H9 (cell line): ENCODE measurements around the gene PEX26. TPM values are rescaled to one million over a fixed set of nuclear protein-coding genes. Genes with fewer than 3 reads are reported as not detected.

ENCODE experiments used
- DNase-seq: peaks from one replicate; pipeline ENCODE4 v3.0.0-alpha.2; 2017
- H2AFZ ChIP-seq: one replicate; pipeline ENCODE4 v1.6.1; 2013; ENCODE audit warnings: mild to moderate bottlenecking, low read length, control low read depth, moderate library complexity
- H2AK5ac ChIP-seq: 2 replicates; pipeline ENCODE4 v1.6.1; 2013; ENCODE audit warnings: low read length, control low read depth, mixed read lengths; ENCODE audit not compliant: insufficient read length
- H2BK120ac ChIP-seq: one replicate; pipeline ENCODE4 v1.6.1; 2013; ENCODE audit warnings: low read depth, mild to moderate bottlenecking, low read length, control low read depth, inconsistent platforms; ENCODE audit not compliant: poor library complexity, severe bottlenecking
- H2BK12ac ChIP-seq: 2 replicates; pipeline ENCODE4 v1.6.1; 2013; ENCODE audit warnings: low read length, control low read depth, mixed read lengths, low read depth; ENCODE audit not compliant: insufficient read length
- H2BK15ac ChIP-seq: 2 replicates; pipeline ENCODE4 v1.6.1; 2013; ENCODE audit warnings: low read depth, low read length, control low read depth
- H2BK20ac ChIP-seq: one replicate; pipeline ENCODE4 v1.6.1; 2013; ENCODE audit warnings: low read depth, mild to moderate bottlenecking, low read length, control low read depth, inconsistent platforms; ENCODE audit not compliant: poor library complexity, severe bottlenecking
- H2BK5ac ChIP-seq: 2 replicates; pipeline ENCODE4 v1.6.1; 2013; ENCODE audit warnings: low read length, control low read depth, mixed read lengths; ENCODE audit not compliant: insufficient read length
- H3K14ac ChIP-seq: 2 replicates; pipeline ENCODE4 v1.6.1; 2013; ENCODE audit warnings: low read length, control low read depth; ENCODE audit not compliant: insufficient read depth
- H3K18ac ChIP-seq: 2 replicates; pipeline ENCODE4 v1.6.1; 2013; ENCODE audit warnings: low read depth, mild to moderate bottlenecking, mixed read lengths, low read length, control low read depth; ENCODE audit not compliant: insufficient read length
- H3K23ac ChIP-seq: 2 replicates; pipeline ENCODE4 v1.6.1; 2013; ENCODE audit warnings: low read length, control low read depth, mixed read lengths, low read depth; ENCODE audit not compliant: insufficient read length
- H3K23me2 ChIP-seq: 2 replicates; pipeline ENCODE4 v1.6.1; 2013; ENCODE audit warnings: low read depth, mild to moderate bottlenecking, mixed read lengths, low read length, control low read depth; ENCODE audit not compliant: insufficient read length, poor library complexity, severe bottlenecking
- H3K27ac ChIP-seq: 2 replicates; pipeline ENCODE4 v1.5.1; 2013; ENCODE audit warnings: low read length, control low read depth, mixed read lengths, low read depth; ENCODE audit not compliant: insufficient read length
- H3K27me3 ChIP-seq: 2 replicates; pipeline ENCODE4 v1.6.1; 2013; ENCODE audit warnings: low read length, control low read depth, inconsistent platforms; ENCODE audit not compliant: insufficient read depth
- H3K4ac ChIP-seq: 2 replicates; pipeline ENCODE4 v1.6.1; 2013; ENCODE audit warnings: low read depth, mild to moderate bottlenecking, control low read depth, inconsistent platforms, low read length, moderate library complexity
- H3K4me1 ChIP-seq: 2 replicates; pipeline ENCODE4 v1.6.1; 2013; ENCODE audit warnings: low read length, control low read depth, inconsistent platforms; ENCODE audit not compliant: insufficient read depth
- H3K4me2 ChIP-seq: 2 replicates; pipeline ENCODE4 v1.6.1; 2013; ENCODE audit warnings: low read length, control low read depth, mixed read lengths; ENCODE audit not compliant: insufficient read length, insufficient read depth
- H3K56ac ChIP-seq: 2 replicates; pipeline ENCODE4 v1.6.1; 2013; ENCODE audit warnings: low read depth, mild to moderate bottlenecking, mixed read lengths, low read length, control low read depth; ENCODE audit not compliant: insufficient read length
- H3K79me1 ChIP-seq: 2 replicates; pipeline ENCODE4 v1.6.1; 2013; ENCODE audit warnings: low read depth, mild to moderate bottlenecking, moderate library complexity, low read length, control low read depth, inconsistent platforms; ENCODE audit not compliant: insufficient read depth, poor library complexity, severe bottlenecking
- H3K79me2 ChIP-seq: 2 replicates; pipeline ENCODE4 v1.6.1; 2013; ENCODE audit warnings: low read length, control low read depth, inconsistent platforms; ENCODE audit not compliant: insufficient read depth
- H3K9ac ChIP-seq: 2 replicates; pipeline ENCODE4 v1.6.1; 2013; ENCODE audit warnings: low read length, control low read depth, mixed read lengths; ENCODE audit not compliant: insufficient read length; ENCODE audit errors: extremely low read depth
- H3K9me3 ChIP-seq: one replicate; pipeline ENCODE4 v1.6.1; 2013; ENCODE audit warnings: low read depth, low read length, inconsistent platforms; ENCODE audit not compliant: control insufficient read depth
- H3T11ph ChIP-seq: one replicate; pipeline ENCODE4 v1.6.1; 2013; ENCODE audit warnings: mild to moderate bottlenecking, low read length, control low read depth, inconsistent platforms
- H4K20me1 ChIP-seq: one replicate; pipeline ENCODE4 v1.6.1; 2013; ENCODE audit not compliant: control insufficient read depth, insufficient read length, insufficient read depth
- H4K5ac ChIP-seq: 2 replicates; pipeline ENCODE4 v1.6.1; 2013; ENCODE audit warnings: low read depth, mild to moderate bottlenecking, mixed read lengths, low read length, control low read depth; ENCODE audit not compliant: insufficient read length
- H4K8ac ChIP-seq: replicated peaks from 2 replicates; pipeline ENCODE4 v1.6.1; 2013; ENCODE audit warnings: low read length, control low read depth, mixed read lengths, low read depth; ENCODE audit not compliant: insufficient read length
- H4K91ac ChIP-seq: 2 replicates; pipeline ENCODE4 v1.6.1; 2013; ENCODE audit warnings: low read depth, mild to moderate bottlenecking, moderate library complexity, mixed read lengths, low read length, control low read depth; ENCODE audit not compliant: insufficient read length
- H3K27ac Mint-ChIP-seq, 3 experiments: 2 replicates in 2 of 3; 3 replicates in 1 of 3; pipeline ENCODE4 v1.8.0; 2020 to 2021; ENCODE audit warnings: mixed read lengths in 3 of 3, mild to moderate bottlenecking in 1 of 3, moderate library complexity in 1 of 3
- H3K27me3 Mint-ChIP-seq: 2 replicates; pipeline ENCODE4 v1.8.0; 2021; ENCODE audit warnings: low read depth, mild to moderate bottlenecking, moderate library complexity, mixed read lengths
- H3K36me3 Mint-ChIP-seq, 3 experiments: 2 replicates in 2 of 3; 3 replicates in 1 of 3; pipeline ENCODE4 v1.8.0; 2020 to 2021; ENCODE audit warnings: low read depth in 3 of 3, mixed read lengths in 3 of 3; ENCODE audit not compliant: insufficient read depth in 1 of 3
- H3K4me1 Mint-ChIP-seq, 2 experiments: 2 replicates each; pipeline ENCODE4 v1.8.0; 2020; ENCODE audit warnings: mixed read lengths in 2 of 2
- H3K4me3 Mint-ChIP-seq, 2 experiments: 2 replicates in 1 of 2; 3 replicates in 1 of 2; pipeline ENCODE4 v1.8.0; 2020 to 2021; ENCODE audit warnings: mild to moderate bottlenecking in 2 of 2, mixed read lengths in 2 of 2, moderate library complexity in 1 of 2
- H3K9me3 Mint-ChIP-seq, 2 experiments: 2 replicates in 1 of 2; 3 replicates in 1 of 2; pipeline ENCODE4 v1.8.0; 2020; ENCODE audit warnings: mild to moderate bottlenecking in 2 of 2, mixed read lengths in 2 of 2, moderate library complexity in 1 of 2
- WGBS: extraction: QIAGEN DNeasy Blood & Tissue Kit; methylation state at CpG from one replicate; pipeline ENCODE4 v1.1.7; 2013; ENCODE audit warnings: missing lambda C conversion rate, low lambda C conversion rate, mixed read lengths; ENCODE audit not compliant: insufficient read length; ENCODE audit errors: extremely low coverage; 5-methylcytosine and 5-hydroxymethylcytosine counted together
- total RNA-seq: library from RNA; stranded (reverse); gene quantifications from 2 replicates; pipeline ENCODE4 v1.2.1, GENCODE V29; 2021
- TF ChIP-seq, protein P1 (sequence below): fragments of 200-600 bp; sonication (generic); conservative IDR thresholded peaks from 3 replicates; pipeline ENCODE4 v1.8.0; 2021; ENCODE audit warnings: antibody characterized with exemption, mild to moderate bottlenecking

Gene PEX26
- total RNA-seq, 1 experiment from 2014 or later: 35.4 TPM

DNA sequence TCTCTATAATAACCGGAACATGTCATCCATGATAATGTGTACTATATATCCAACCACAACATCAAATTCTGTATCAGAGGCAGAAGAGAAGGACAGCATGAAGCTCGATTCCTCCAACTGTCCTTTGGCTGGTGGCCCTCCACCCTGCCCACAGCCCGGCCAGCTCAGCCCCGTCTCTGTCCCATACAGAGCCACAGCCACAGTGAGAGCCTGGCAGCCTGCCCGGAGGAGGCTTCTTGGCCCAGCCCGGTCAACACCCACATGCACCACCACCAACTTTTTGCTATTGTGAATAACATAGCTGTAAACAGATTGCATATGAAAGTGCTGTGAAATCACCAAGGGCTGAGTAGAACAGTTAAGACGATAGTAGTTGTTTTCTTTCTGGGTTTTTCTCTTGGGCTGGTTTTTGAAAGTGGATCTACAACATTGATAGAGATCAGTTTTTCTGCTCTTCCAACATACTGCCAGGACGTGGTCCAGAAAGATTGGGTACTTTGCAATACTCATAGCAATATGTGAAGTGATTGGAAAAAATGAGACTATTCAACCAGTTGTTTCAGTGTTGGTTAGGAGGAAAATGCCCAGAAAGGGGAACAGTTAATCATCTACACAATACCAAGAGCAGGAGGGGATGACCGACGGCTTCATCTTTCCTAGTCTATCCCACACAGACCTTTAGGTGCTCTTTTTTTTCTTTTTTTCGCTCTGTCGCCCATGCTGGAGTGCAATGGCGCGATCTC is 25.9 kb downstream of the PEX26 start:
- H3K4me1 ChIP-seq: no peaks in the 10 kb centered on the region
- H3K4me2 ChIP-seq: no peak overlapping the region
- H2AK5ac ChIP-seq: no peak overlapping the region
- peaks cover 32% of the 10 kb centered on the region for H3K27me3 Mint-ChIP-seq
- H2BK20ac ChIP-seq: no peak overlapping the region
- no peaks in the 10 kb centered on the region for H3K9me3 ChIP-seq
- DNase-seq: no peak
- no peak overlapping the region for H3K4ac ChIP-seq
- no peak overlapping the region for H4K8ac ChIP-seq
- H3T11ph ChIP-seq: no peak overlapping the region
- H3K23me2 ChIP-seq: no peaks in the 10 kb centered on the region
- no peak overlapping the region for H3K27ac Mint-ChIP-seq
- no peaks in the 10 kb centered on the region; the same call in 1 of the 2 replicates for H3K27me3 ChIP-seq
- H3K4me1 Mint-ChIP-seq: no peaks in the 10 kb centered on the region
- H3K79me2 ChIP-seq: no peaks in the 10 kb centered on the region; the same call in 1 of the 2 replicates
- peaks cover 17 to 18% of the 10 kb centered on the region in 2 experiments for H3K9me3 Mint-ChIP-seq
- no peak overlapping the region for H4K5ac ChIP-seq
- H2BK5ac ChIP-seq: no peak overlapping the region
- H2AFZ ChIP-seq: no peak overlapping the region
- no peak overlapping the region for H3K14ac ChIP-seq
- no peak overlapping the region for H2BK12ac ChIP-seq
- H3K4me3 Mint-ChIP-seq: no peak overlapping the region
- no peak overlapping the region for H3K27ac ChIP-seq
- H3K23ac ChIP-seq: no peak overlapping the region
- TF ChIP-seq, protein P1, sequence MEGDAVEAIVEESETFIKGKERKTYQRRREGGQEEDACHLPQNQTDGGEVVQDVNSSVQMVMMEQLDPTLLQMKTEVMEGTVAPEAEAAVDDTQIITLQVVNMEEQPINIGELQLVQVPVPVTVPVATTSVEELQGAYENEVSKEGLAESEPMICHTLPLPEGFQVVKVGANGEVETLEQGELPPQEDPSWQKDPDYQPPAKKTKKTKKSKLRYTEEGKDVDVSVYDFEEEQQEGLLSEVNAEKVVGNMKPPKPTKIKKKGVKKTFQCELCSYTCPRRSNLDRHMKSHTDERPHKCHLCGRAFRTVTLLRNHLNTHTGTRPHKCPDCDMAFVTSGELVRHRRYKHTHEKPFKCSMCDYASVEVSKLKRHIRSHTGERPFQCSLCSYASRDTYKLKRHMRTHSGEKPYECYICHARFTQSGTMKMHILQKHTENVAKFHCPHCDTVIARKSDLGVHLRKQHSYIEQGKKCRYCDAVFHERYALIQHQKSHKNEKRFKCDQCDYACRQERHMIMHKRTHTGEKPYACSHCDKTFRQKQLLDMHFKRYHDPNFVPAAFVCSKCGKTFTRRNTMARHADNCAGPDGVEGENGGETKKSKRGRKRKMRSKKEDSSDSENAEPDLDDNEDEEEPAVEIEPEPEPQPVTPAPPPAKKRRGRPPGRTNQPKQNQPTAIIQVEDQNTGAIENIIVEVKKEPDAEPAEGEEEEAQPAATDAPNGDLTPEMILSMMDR: no peak
- no peak overlapping the region for H3K9ac ChIP-seq
- peaks cover 6 to 9% (median 8%) of the 10 kb centered on the region in 3 experiments for H3K36me3 Mint-ChIP-seq
- no peaks in the 10 kb centered on the region for H3K79me1 ChIP-seq
- no CpG with 5 or more reads among the region's 14 CpGs for WGBS
- H3K56ac ChIP-seq: no peak overlapping the region
- no peak overlapping the region for H2BK120ac ChIP-seq
- no peaks in the 10 kb centered on the region for H4K20me1 ChIP-seq
- H2BK15ac ChIP-seq: no peak overlapping the region
- H3K18ac ChIP-seq: no peak overlapping the region
- H4K91ac ChIP-seq: no peak overlapping the region
